Ovary (tissue), 9 donors: ENCODE measurements around the gene ARHGAP44. TPM values are rescaled to one million over a fixed set of nuclear protein-coding genes. Genes with fewer than 3 reads are reported as not detected.

Experiments
- DNase-seq, 5 donors: peaks; one replicate each; pipeline ENCODE4 v3.0.0-alpha.2; 2019 to 2020
- H3K27ac ChIP-seq, 2 donors: fragments of 200-600 bp; one replicate each; pipeline versions ENCODE4 v1.5.1 to v1.8.0; 2019 to 2022
- H3K27me3 ChIP-seq: fragments of 200-600 bp; one replicate; pipeline ENCODE4 v1.8.0; 2022
- H3K36me3 ChIP-seq: fragments of 200-600 bp; sonication (generic); one replicate; pipeline ENCODE4 v1.5.1; 2019
- H3K4me1 ChIP-seq: one replicate; pipeline ENCODE4 v1.8.1; 2013; ENCODE audit warnings: mild to moderate bottlenecking, moderate library complexity; ENCODE audit not compliant: insufficient read depth
- H3K4me3 ChIP-seq: fragments of 200-600 bp; sonication (generic); one replicate; pipeline ENCODE4 v1.5.1; 2017
- H3K9me3 ChIP-seq, 2 donors: fragments of 200-600 bp in 1 of 2; sonication (generic) in 1 of 2; one replicate each; pipeline versions ENCODE4 v1.5.1 to v1.8.1; 2013 to 2019; ENCODE audit warnings: mild to moderate bottlenecking in 1 of 2, moderate library complexity in 1 of 2
- EP300 ChIP-seq: sonication (generic); formaldehyde crosslinking; IDR thresholded peaks from one replicate; pipeline ENCODE4 v1.6.1; 2017; ENCODE audit warnings: antibody characterized with exemption
- POLR2A ChIP-seq: fragments of 450-650 bp; IDR thresholded peaks from one replicate; pipeline ENCODE4 v1.6.1; 2017; ENCODE audit warnings: antibody characterized with exemption, mild to moderate bottlenecking, moderate library complexity
- WGBS, 3 donors: extraction: QIAGEN DNeasy Blood & Tissue Kit in 1 of 3; methylation state at CpG; one replicate each; pipeline versions ENCODE4 v1.1.5 to v1.1.7; 2013 to 2017; 5-methylcytosine and 5-hydroxymethylcytosine counted together
- intact Hi-C, 4 donors: fragments of 100-400 bp; cut with DNase I; formaldehyde crosslinking; loops; one replicate each; pipeline versions ENCODE4 v1.11.0 to v1.15.1; 2022 to 2023
- polyA plus RNA-seq, 2 donors: library from polyadenylated mRNA; stranded (reverse); fragments of 200-250 nt in 1 of 2; fragments of 350-450 nt in 1 of 2; fragmentation: Illumina TruSeq in 1 of 2; extraction: RNeasy Lipid Tissue Mini Kit (QIAGEN cat#74804) in 1 of 2; gene quantifications; one replicate each; pipeline ENCODE4 v1.2.3, GENCODE V29; 2013 to 2014
- total RNA-seq, 7 donors: library from RNA; depleted of rRNA in 2 of 7; stranded (reverse); fragments of >200 nt in 2 of 7; fragmentation: NEBNext Ultra II Directional in 3 of 7; extraction: Animal tissue kit (Norgen Biotek cat#: 25700) in 3 of 7; gene quantifications; one replicate each; pipeline versions ENCODE4 v1.1.0 to v1.2.4, GENCODE V29; 2016 to 2023
- TF ChIP-seq, protein P1 (sequence below), 3 donors: fragments of 450-650 bp in 2 of 3; fragments of 200-600 bp in 1 of 3; IDR thresholded peaks; one replicate each; pipeline versions ENCODE4 v1.5.1 to v1.8.0; 2016 to 2022; ENCODE audit warnings: antibody characterized with exemption in 3 of 3, mild to moderate bottlenecking in 1 of 3
- donor health status: DM: no; HTN: no; CAD: no; lungs with moderate emphysema.
- donor health status: DM: no; HTN: no; CAD: no.
- donor health status: Bipolar disorder and iron deficiency.
- donor health status: DM: yes; HTN: yes; CAD: no.
- donor health status: DM: no; HTN: no; CAD: no.
- donor health status: DM: yes; HTN: yes; CAD: no.

The ARHGAP44 gene
- total and polyA plus RNA-seq, 9 donors: 6.8 to 16.5 (median 9.9) TPM

GRCh38 chr17:12765548-12765947, 23.8 kb upstream of the ARHGAP44 start:
- WGBS, 3 donors: 18 to 28% (median 23%) methylated on average over 6 of the region's 6 CpGs
- H3K4me3 ChIP-seq: no peak overlapping the region
- TF ChIP-seq EP300 (no peak), POLR2A (no peak)
- TF ChIP-seq, protein P1, sequence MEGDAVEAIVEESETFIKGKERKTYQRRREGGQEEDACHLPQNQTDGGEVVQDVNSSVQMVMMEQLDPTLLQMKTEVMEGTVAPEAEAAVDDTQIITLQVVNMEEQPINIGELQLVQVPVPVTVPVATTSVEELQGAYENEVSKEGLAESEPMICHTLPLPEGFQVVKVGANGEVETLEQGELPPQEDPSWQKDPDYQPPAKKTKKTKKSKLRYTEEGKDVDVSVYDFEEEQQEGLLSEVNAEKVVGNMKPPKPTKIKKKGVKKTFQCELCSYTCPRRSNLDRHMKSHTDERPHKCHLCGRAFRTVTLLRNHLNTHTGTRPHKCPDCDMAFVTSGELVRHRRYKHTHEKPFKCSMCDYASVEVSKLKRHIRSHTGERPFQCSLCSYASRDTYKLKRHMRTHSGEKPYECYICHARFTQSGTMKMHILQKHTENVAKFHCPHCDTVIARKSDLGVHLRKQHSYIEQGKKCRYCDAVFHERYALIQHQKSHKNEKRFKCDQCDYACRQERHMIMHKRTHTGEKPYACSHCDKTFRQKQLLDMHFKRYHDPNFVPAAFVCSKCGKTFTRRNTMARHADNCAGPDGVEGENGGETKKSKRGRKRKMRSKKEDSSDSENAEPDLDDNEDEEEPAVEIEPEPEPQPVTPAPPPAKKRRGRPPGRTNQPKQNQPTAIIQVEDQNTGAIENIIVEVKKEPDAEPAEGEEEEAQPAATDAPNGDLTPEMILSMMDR (IDR thresholded peaks at IDR 0.05): no peak
- DNase-seq: peak in 4 of 5 donors; percentile 26 to 41 (median 35)
- no peaks in the 10 kb centered on the region for H3K4me1 ChIP-seq
- no peak overlapping the region for H3K27ac ChIP-seq
- H3K9me3 ChIP-seq: no peaks in the 10 kb centered on the region
- H3K27me3 ChIP-seq: no peaks in the 10 kb centered on the region
- H3K36me3 ChIP-seq: no peaks in the 10 kb centered on the region
- intact Hi-C loops: no loop called here

GRCh38 chr17:12768255-12768654, 21.0 kb upstream of the ARHGAP44 start:
- no peak for TF ChIP-seq POLR2A
- TF ChIP-seq, protein P1 (IDR thresholded peaks at IDR 0.05): no peak
- no peak for TF ChIP-seq EP300
- Histone ChIP-seq H3K27me3 (no peaks in the 10 kb centered on the region), H3K36me3 (no peaks in the 10 kb centered on the region), H3K9me3 (no peaks in the 10 kb centered on the region), H3K4me1 (no peaks in the 10 kb centered on the region), H3K4me3 (no peak overlapping the region), H3K27ac (no peak overlapping the region)
- no peak for DNase-seq
- intact Hi-C loops: no loop called here
- WGBS, 3 donors: 72 to 73% (median 72%) methylated on average over 4 of the region's 4 CpGs

DNA sequence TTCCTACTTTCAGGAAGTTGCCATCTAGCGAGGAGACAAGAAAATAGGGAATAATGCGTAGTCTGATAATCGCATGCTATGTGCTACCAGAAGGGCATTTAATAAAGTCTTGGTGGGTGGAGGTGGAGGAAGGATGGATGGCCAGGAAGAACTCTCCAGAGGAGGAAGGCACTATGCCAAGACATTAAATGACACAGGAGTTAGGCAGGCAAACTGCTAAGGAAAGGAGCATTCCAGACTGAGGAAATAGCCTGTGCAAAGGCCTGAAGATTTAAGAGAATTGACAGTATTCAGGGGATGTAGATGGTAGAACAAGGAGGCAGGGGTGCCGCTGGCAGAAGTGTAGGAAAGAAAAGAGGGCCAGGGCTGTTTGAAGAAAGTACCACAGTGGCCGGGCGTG, 19.3 kb upstream of the ARHGAP44 start:
- H3K9me3 ChIP-seq: no peaks in the 10 kb centered on the region
- H3K27ac ChIP-seq: no peak overlapping the region
- no peak for TF ChIP-seq POLR2A
- TF ChIP-seq, protein P1 (IDR thresholded peaks at IDR 0.05): no peak
- TF ChIP-seq EP300: no peak
- DNase-seq: no peak
- intact Hi-C loops: no loop called here
- WGBS, 3 donors: 91 to 96% (median 92%) methylated on average over 6 of the region's 6 CpGs
- H3K27me3 ChIP-seq: no peaks in the 10 kb centered on the region
- no peaks in the 10 kb centered on the region for H3K36me3 ChIP-seq
- no peaks in the 10 kb centered on the region for H3K4me1 ChIP-seq
- no peak overlapping the region for H3K4me3 ChIP-seq

- no peak for DNase-seq
- intact Hi-C loops: no loop called here
These were observed 16.1 kb upstream of the ARHGAP44 start for GRCh38 chr17:12773153-12773552.

More at GRCh38 chr17:12773153-12773552, 16.1 kb upstream of the ARHGAP44 start:
- Histone ChIP-seq H3K4me1 (no peaks in the 10 kb centered on the region), H3K9me3 (no peaks in the 10 kb centered on the region), H3K27ac (no peak overlapping the region), H3K36me3 (no peaks in the 10 kb centered on the region), H3K27me3 (no peaks in the 10 kb centered on the region), H3K4me3 (no peak overlapping the region)
- WGBS, 3 donors: 64 to 84% (median 67%) methylated on average over 1 of the region's 1 CpG
- TF ChIP-seq, protein P1 (IDR thresholded peaks at IDR 0.05): no peak
- TF ChIP-seq EP300: no peak
- TF ChIP-seq POLR2A: no peak
